Muscle layer of colon (tissue), 2 donors: Measurements from ENCODE around the gene DDX1.
"Not testable (repeated sequence)": the region's sequence is repeated elsewhere in the genome, so short reads cannot be mapped to it uniquely, and the experiment has no call there.

Experiments used
- H3K27ac ChIP-seq: one replicate; pipeline ENCODE4 v1.7.0; 2013; ENCODE audit warnings: low read depth, mild to moderate bottlenecking, low read length, moderate library complexity
- H3K27me3 ChIP-seq, 2 donors: one replicate each; pipeline ENCODE4 v1.7.0; 2013; ENCODE audit warnings: low read length in 2 of 2, mild to moderate bottlenecking in 2 of 2; ENCODE audit not compliant: insufficient read depth in 2 of 2, control insufficient read depth in 1 of 2
- H3K36me3 ChIP-seq: one replicate; pipeline ENCODE4 v1.7.0; 2013; ENCODE audit warnings: mild to moderate bottlenecking, low read length; ENCODE audit not compliant: insufficient read depth
- H3K4me1 ChIP-seq: one replicate; pipeline ENCODE4 v1.7.0; 2013; ENCODE audit warnings: mild to moderate bottlenecking, low read length; ENCODE audit not compliant: insufficient read depth
- H3K4me3 ChIP-seq, 2 donors: one replicate each; pipeline ENCODE4 v1.7.0; 2013; ENCODE audit warnings: low read length in 2 of 2, low read depth in 1 of 2, mild to moderate bottlenecking in 1 of 2, moderate library complexity in 1 of 2
- H3K9ac ChIP-seq: one replicate; pipeline ENCODE4 v1.7.0; 2013; ENCODE audit warnings: low read length
- H3K9me3 ChIP-seq: one replicate; pipeline ENCODE4 v1.7.0; 2013; ENCODE audit warnings: mild to moderate bottlenecking, low read length
- donor health status: abdominal sarcoma.
- donor health status: Adenocarcinoma of cecum.

The DDX1 gene

DNA sequence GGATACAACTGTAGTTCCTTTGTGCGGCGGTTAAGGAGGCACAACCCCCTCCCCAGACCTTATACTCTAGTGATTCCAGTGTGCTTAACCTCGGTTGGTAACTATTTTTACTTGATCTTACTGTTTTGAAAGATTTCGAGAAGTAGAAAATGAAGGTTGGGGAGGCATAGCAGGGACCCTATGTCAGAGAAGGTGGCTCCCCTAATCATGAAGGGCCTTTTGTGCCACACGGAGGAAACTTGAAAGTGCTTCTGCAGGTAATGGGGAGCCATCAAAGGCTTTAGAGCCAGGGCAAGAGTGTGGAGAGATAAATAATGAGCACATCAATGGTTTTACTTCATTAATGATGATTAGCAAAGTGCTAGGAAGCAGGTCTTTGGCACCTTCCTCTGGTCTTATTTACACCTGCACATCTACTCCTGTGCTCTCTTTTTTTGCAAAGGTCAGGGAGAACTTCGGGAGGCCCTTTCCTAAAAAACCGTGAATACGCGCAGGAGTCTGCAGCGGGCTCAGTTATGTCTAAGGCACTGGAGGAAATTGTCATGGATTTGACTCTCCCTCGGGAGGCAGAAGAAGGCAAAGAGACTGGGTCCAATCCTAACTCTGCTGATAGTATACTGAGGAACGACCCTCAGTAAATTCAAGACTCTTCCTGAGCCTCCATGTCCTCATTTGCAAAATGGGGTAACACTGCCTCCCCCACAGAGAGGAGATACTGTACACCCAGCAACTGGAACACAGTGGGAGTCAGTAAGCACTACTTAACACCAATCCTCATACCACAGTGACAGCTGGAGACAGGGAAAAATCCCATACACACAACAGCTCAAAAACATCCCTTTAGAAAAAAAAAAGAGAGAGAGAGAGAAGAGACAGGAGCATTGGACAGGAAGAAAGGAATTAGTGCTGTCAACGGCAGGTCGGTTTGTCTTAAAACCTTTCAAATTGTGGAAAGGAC, 81.6 kb downstream of the DDX1 start:
- Histone ChIP-seq H3K4me3 (no peak overlapping the region), H3K27ac (no peak overlapping the region), H3K36me3 (no peaks in the 10 kb centered on the region), H3K9ac (no peak overlapping the region), H3K4me1 (no peaks in the 10 kb centered on the region), H3K27me3 (no peaks in the 10 kb centered on the region), H3K9me3 (no peaks in the 10 kb centered on the region)

DNA sequence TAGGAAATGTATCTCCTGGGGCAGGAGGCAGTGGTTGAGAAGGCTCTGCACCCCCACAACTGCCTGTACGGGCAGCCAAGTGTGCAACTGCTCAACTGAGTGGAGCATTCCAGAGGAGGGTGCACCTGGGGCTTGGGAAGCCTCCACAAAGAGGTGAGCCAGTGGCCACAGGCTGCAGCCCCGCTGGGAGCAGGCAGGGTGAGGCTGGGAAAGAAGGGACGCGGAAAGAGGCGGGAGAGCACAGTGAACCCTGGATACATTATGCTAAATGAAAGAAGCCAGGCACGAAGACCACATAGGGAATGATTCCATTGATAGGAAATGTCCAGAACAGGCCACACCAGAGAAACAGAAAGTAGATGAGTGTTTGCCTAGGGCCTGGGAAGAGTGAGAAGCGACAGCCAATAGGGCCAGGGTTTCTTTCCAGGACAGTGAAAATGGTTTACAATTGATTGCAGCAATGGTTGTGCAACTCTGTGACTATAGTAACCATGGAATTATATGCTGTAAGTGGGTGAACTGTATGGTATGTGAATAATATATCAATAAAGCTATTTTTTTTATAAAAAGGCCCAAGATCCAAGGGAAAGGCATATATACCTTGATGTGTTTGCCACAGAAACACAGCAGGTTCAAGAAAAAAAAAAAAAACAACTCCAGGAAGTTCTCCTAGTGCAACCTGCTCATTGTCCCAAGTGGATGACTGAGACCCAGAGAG, 82.4 kb downstream of the DDX1 start:
- no peak overlapping the region for H3K9ac ChIP-seq
- H3K27ac ChIP-seq, result no peak overlapping the region
- H3K4me1 ChIP-seq, result no peaks in the 10 kb centered on the region
- no peaks in the 10 kb centered on the region for H3K9me3 ChIP-seq
- H3K27me3 ChIP-seq, result no peaks in the 10 kb centered on the region
- H3K36me3 ChIP-seq, result no peaks in the 10 kb centered on the region
- H3K4me3 ChIP-seq, result no peak overlapping the region

DNA sequence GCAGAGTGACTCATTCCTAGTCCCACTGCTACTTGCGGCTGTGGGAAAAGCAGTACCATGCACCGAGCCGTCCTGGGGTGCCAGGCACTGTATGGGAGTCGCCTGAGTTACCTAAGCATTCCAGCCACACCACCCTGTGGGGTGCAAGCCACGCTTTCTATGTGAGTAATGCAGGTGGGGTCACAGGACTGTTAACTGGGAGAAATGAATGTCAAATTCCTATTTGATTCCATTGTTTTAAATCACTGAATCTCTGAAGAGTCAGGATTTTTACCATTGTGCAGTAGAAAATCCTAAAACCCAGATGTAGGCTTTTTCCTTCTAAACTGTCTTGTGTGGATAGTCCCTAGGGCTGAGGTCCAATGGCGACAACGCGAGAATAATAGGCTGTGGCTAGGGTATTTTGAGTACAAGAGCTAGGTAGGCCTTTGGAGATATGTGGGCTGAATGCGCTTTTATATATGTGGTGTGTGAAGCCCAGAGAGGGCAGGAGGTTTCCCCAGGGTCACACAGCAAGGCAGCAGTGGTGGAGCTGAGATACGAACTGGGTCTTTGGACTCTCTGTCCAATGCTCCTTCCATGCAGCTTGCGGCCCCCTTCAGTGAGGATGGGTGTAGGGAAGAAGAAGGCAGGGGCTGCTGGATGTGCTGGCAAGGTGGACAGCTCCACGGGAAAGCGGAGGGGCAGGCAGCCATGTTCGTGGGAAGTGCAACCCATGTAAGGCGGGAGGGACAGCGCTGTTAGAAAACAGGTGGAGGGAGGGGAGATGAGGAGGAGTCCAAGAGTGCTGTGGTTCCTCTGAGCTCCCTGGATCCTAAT, 83.2 kb downstream of the DDX1 start:
- H3K27ac ChIP-seq, result no peak overlapping the region
- no peaks in the 10 kb centered on the region for H3K27me3 ChIP-seq

DNA sequence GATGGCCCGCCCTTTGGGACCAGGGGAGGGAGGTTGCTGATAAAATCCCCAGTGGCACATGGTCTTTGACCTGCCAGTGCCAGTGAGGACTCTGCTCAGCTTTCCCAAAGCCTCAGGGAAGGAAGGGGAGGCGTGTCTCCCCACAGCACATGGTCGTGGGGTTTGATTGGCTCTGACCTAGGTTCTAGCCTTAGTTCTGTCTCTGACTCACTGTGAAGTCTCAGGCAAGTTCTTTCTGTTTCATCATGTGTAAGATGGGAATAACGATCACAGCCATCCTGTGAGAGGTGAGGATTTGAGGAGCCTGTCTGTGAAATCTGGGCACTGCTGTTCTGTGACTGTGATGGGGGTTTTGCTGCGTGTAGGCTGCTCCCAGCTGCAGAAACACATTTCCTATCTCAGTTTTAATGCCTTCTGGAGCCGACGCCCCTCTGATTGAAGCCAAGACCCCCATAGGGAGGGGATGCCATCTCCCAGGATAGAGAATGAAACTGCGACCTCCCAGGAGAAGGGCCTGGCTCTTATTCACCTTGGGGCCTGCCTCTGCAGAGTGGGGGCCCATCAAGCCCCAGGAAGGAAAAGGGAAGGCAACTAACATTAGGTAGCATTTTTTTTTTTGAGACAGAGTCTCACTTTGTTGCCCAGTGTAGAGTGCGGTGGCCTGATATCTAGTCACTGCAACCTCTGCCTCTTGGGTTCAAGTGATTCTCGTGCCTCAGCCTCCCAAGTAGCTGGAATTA, 84.0 kb downstream of the DDX1 start:
- Histone ChIP-seq H3K9me3 (no peaks in the 10 kb centered on the region), H3K9ac (no peak overlapping the region), H3K27ac (no peak overlapping the region), H3K4me3 (no peak overlapping the region), H3K4me1 (no peaks in the 10 kb centered on the region), H3K36me3 (no peaks in the 10 kb centered on the region), H3K27me3 (no peaks in the 10 kb centered on the region)

More for the DNA sequence above, 83.2 kb downstream of the DDX1 start:
- no peak overlapping the region for H3K4me3 ChIP-seq
- H3K9ac ChIP-seq, result no peak overlapping the region
- H3K4me1 ChIP-seq, result no peaks in the 10 kb centered on the region
- no peaks in the 10 kb centered on the region for H3K36me3 ChIP-seq
- no peaks in the 10 kb centered on the region for H3K9me3 ChIP-seq

DNA sequence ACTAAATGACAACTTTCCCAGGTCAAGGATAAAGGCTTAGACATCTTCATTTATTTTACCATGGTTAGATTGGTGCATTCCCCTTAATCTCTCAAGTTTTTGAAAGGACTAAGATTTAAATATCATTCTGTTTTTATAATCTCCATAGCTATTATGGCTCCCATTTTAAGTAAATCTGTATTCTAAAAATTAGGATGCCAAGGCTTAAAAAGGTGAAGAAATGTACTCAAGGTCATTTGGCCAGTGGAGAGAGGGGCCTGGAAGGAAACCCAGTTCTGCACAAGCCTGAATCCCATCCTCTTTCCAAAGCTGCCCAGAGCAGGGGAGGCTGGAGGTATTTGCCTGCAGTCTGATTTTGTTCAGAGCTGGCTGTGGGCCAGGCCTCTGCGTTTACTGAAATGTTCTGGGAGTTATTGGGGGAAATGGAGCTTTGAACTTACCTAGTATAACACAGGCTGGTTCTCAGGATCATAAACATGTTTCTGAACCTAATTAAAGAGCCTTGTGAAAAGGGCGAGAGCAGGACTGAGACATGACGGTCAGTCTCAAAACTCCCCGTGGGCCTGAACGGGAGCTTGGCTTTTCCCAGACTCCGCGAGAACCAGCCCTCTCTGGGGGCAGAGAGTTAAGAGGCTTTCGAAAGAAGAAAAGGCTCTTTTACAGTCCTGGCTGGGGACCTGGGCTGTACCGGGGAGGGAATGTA, 85.6 kb downstream of the DDX1 start:
- Histone ChIP-seq H3K9me3 (no peaks in the 10 kb centered on the region), H3K4me1 (no peaks in the 10 kb centered on the region), H3K36me3 (no peaks in the 10 kb centered on the region), H3K27me3 (no peaks in the 10 kb centered on the region), H3K9ac (no peak overlapping the region), H3K4me3 (no peak overlapping the region), H3K27ac (no peak overlapping the region)

DNA sequence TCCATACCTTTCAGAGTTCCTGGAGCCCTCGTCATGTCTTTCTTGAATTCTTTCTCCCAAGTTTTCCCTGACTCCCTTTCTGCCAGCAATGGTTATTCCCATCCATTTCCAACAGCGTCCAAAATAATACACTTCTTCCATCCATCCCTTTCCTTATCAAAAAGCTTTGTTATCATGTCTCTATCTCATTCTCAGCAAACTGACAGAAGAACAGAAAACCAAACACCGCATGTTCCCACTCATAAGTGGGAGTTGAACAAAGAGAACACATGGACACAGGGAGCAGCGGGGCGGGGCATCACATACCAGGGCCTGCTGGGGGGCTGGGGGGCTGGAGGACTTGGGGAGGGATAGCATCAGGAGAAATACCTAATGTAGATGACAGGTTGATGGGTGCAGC, 86.7 kb downstream of the DDX1 start:
- no peaks in the 10 kb centered on the region for H3K36me3 ChIP-seq
- H3K9ac ChIP-seq, result no peak overlapping the region
- no peaks in the 10 kb centered on the region for H3K9me3 ChIP-seq
- H3K27me3 ChIP-seq, result no peaks in the 10 kb centered on the region
- no peak overlapping the region for H3K27ac ChIP-seq
- H3K4me3 ChIP-seq, result no peak overlapping the region
- no peaks in the 10 kb centered on the region for H3K4me1 ChIP-seq

DNA sequence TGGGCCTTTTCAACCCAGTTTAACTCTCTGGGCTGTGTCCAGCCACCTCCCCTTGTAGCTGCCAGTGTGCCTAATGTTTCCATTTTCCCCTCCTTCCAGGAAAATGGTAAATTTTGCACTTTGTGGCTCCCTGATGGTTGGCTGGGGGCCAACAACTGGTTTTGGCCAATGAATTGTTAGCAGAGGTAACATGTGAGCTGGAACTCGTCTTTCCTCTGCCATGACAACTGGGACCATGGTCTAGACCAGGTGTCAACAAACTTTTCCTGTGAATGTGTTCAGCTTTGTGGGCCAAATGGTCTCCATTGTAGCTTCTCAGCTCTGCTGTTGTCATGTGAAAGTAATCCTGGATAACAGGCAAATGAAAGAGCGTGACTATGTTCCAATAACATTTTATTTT, 87.2 kb downstream of the DDX1 start:
- Histone ChIP-seq H3K4me3 (no peak overlapping the region), H3K4me1 (no peaks in the 10 kb centered on the region), H3K9ac (no peak overlapping the region), H3K27me3 (no peaks in the 10 kb centered on the region), H3K9me3 (no peaks in the 10 kb centered on the region), H3K36me3 (no peaks in the 10 kb centered on the region), H3K27ac (no peak overlapping the region)

DNA sequence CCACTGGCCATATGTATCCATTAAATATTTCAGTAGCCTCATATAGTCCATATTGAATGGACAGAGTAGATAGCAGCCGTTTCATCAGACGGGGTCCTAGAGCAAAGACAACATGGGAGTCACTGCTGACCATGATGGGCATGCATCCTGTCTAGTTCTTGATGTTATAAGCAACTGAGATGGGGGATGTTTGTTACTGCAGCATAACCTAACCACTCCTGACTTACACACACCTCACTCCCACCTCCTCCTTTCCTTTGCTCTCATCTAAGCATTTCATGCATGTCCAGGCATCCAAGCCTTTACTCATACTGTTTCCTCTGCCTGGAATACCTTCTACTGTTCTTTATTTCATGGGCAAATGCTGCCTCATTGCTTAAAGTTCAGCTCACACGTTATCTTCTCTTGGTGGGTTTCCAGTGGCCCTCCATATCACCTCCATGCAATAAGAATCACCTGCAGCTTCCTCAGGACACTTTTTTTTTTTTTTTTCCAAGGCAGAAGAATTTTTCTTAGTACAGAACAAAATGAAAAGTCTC, 87.8 kb downstream of the DDX1 start:
- no peaks in the 10 kb centered on the region for H3K36me3 ChIP-seq
- no peak overlapping the region for H3K27ac ChIP-seq
- H3K4me1 ChIP-seq, result no peaks in the 10 kb centered on the region
- no peak overlapping the region for H3K4me3 ChIP-seq
- H3K9me3 ChIP-seq, result no peaks in the 10 kb centered on the region
- H3K9ac ChIP-seq, result no peak overlapping the region
- H3K27me3 ChIP-seq, result no peaks in the 10 kb centered on the region

DNA sequence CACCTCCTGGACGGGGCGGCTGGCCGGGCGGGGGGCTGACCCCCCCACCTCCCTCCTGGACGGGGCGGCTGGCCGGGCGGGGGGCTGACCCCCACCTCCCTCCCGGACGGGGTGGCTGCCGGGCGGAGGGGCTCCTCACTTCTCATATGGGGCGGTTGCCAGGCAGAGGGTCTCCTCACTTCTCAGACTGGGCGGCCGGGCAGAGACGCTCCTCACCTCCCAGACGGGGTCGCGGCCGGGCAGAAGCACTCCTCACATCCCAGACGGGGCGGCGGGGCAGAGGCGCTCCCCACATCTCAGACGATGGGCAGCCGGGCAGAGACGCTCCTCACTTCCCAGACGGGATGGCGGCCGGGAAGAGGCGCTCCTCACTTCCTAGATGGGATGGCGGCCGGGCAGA, 88.5 kb downstream of the DDX1 start:
- H3K4me3 ChIP-seq, H3K36me3 ChIP-seq, H3K27me3 ChIP-seq, H3K4me1 ChIP-seq, H3K9me3 ChIP-seq, H3K9ac ChIP-seq, H3K27ac ChIP-seq: not testable (repeated sequence)
